Measurements from ENCODE around the gene TGM1.

TGM1 gene

DNA sequence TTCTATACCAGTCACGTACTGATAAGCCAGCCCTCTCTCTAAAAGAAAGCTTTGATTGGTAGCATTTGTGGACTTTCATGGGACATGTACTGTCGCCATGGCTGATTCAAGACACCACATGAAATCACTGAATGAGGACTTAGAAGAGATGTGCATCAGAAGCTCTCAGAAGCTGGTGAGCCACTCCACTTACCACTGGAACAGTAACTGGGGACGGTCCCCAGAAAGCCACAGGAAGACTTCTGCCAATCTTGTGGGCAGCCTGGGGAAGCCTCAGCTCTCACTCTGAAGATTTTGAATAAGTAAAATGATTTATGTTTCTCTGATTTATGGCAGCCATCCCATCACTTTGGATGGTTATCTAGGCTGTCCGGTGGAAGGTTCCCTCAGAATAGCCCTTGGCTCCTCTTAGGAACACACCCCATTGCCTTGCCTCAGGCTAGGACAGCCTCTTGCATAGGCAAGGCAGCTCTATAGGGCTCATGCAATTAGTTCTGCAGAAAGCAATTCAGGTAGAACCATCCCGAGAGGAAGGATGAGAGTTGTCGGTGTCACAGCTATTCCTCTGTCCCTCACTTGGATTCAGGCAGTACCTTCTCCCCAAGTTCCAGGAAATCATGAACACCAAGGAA lies 26.8 kb upstream of the TGM1 start:
- peaks cover 38% of the 10 kb centered on the region for H3K36me3 ChIP-seq (ENCODE audit: control insufficient read depth, insufficient read depth, low read length)
- H3K4me1 ChIP-seq (ENCODE audit: control insufficient read depth, insufficient read depth, low read length): no peaks in the 10 kb centered on the region
- no peaks in the 10 kb centered on the region for H3K27me3 ChIP-seq (ENCODE audit: control insufficient read depth, insufficient read depth, low read length)
- no peak overlapping the region for H3K27ac ChIP-seq (ENCODE audit: low read depth, low read length)
- H3K9ac ChIP-seq (ENCODE audit: low read length): no peak overlapping the region
- no peaks in the 10 kb centered on the region for H3K9me3 ChIP-seq (ENCODE audit: control insufficient read depth, insufficient read depth, low read depth, low read length)
- H3K4me3 ChIP-seq (ENCODE audit: low read depth, low read length): no peak overlapping the region

- Histone ChIP-seq H3K27ac (ENCODE audit: low read depth, low read length) (no peak overlapping the region), H3K4me1 (ENCODE audit: control insufficient read depth, insufficient read depth, low read length) (no peaks in the 10 kb centered on the region), H3K9ac (ENCODE audit: low read length) (no peak overlapping the region), H3K4me3 (ENCODE audit: low read depth, low read length) (no peak overlapping the region), H3K9me3 (ENCODE audit: control insufficient read depth, insufficient read depth, low read depth, low read length) (no peaks in the 10 kb centered on the region), H3K27me3 (ENCODE audit: control insufficient read depth, insufficient read depth, low read length) (no peaks in the 10 kb centered on the region), H3K36me3 (ENCODE audit: control insufficient read depth, insufficient read depth, low read length) (peaks cover 27% of the 10 kb centered on the region)
Observed at GRCh38 chr14:24286996-24287395, 24.0 kb upstream of the TGM1 start.

GRCh38 chr14:24285351-24285750 lies 22.4 kb upstream of the TGM1 start:
- H3K9ac ChIP-seq (ENCODE audit: low read length): no peak overlapping the region
- no peaks in the 10 kb centered on the region for H3K9me3 ChIP-seq (ENCODE audit: control insufficient read depth, insufficient read depth, low read depth, low read length)
- 0 out of 2 replicates have a peak, but pooled peaks cover 11% of the 10 kb centered on the region for H3K36me3 ChIP-seq (ENCODE audit: control insufficient read depth, insufficient read depth, low read length)
- H3K27me3 ChIP-seq (ENCODE audit: control insufficient read depth, insufficient read depth, low read length): no peaks in the 10 kb centered on the region
- H3K4me1 ChIP-seq (ENCODE audit: control insufficient read depth, insufficient read depth, low read length): no peaks in the 10 kb centered on the region
- H3K27ac ChIP-seq (ENCODE audit: low read depth, low read length): no peak overlapping the region
- H3K4me3 ChIP-seq (ENCODE audit: low read depth, low read length): no peak overlapping the region

- no peak overlapping the region for H3K27ac ChIP-seq (ENCODE audit: low read depth, low read length)
- no peaks in the 10 kb centered on the region for H3K9me3 ChIP-seq (ENCODE audit: control insufficient read depth, insufficient read depth, low read depth, low read length)
- 0 out of 2 replicates have a peak, but pooled peaks cover 4% of the 10 kb centered on the region for H3K36me3 ChIP-seq (ENCODE audit: control insufficient read depth, insufficient read depth, low read length)
- H3K4me1 ChIP-seq (ENCODE audit: control insufficient read depth, insufficient read depth, low read length): no peaks in the 10 kb centered on the region
- H3K4me3 ChIP-seq (ENCODE audit: low read depth, low read length): no peak overlapping the region
- H3K9ac ChIP-seq (ENCODE audit: low read length): no peak overlapping the region
- no peaks in the 10 kb centered on the region for H3K27me3 ChIP-seq (ENCODE audit: control insufficient read depth, insufficient read depth, low read length)
Observed at GRCh38 chr14:24284501-24285035, 21.6 kb upstream of the TGM1 start.

GRCh38 chr14:24283796-24284460 lies 21.0 kb upstream of the TGM1 start:
- H3K27ac ChIP-seq (ENCODE audit: low read depth, low read length): no peak overlapping the region
- H3K9ac ChIP-seq (ENCODE audit: low read length): no peak overlapping the region
- no peak overlapping the region for H3K4me3 ChIP-seq (ENCODE audit: low read depth, low read length)
- H3K4me1 ChIP-seq (ENCODE audit: control insufficient read depth, insufficient read depth, low read length): no peaks in the 10 kb centered on the region
- no peaks in the 10 kb centered on the region for H3K27me3 ChIP-seq (ENCODE audit: control insufficient read depth, insufficient read depth, low read length)
- no peaks in the 10 kb centered on the region for H3K9me3 ChIP-seq (ENCODE audit: control insufficient read depth, insufficient read depth, low read depth, low read length)
- no peaks in the 10 kb centered on the region for H3K36me3 ChIP-seq (ENCODE audit: control insufficient read depth, insufficient read depth, low read length)

DNA sequence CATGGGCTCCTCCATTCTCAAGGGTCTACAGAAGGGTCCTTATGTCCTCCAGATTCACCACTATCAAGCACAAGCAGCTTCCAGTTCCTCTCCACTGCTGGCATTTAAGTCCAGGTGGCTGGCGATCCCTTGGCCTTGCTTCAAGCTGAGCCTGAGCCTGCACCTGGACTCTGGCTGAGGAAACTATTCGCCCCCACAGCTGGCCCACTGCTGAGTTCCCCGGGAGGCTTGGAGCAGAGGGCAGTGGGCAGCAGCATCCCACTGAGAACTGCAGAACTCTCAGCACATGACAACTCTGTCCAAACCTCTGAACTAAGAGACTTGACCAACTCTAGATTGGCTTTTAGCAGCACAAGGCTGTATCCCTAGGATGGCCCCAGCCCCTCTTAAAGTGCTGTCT lies 19.8 kb upstream of the TGM1 start:
- H3K4me3 ChIP-seq (ENCODE audit: low read depth, low read length): no peak overlapping the region
- H3K4me1 ChIP-seq (ENCODE audit: control insufficient read depth, insufficient read depth, low read length): no peaks in the 10 kb centered on the region
- H3K27me3 ChIP-seq (ENCODE audit: control insufficient read depth, insufficient read depth, low read length): no peaks in the 10 kb centered on the region
- H3K27ac ChIP-seq (ENCODE audit: low read depth, low read length): no peak overlapping the region
- no peaks in the 10 kb centered on the region for H3K9me3 ChIP-seq (ENCODE audit: control insufficient read depth, insufficient read depth, low read depth, low read length)
- no peaks in the 10 kb centered on the region for H3K36me3 ChIP-seq (ENCODE audit: control insufficient read depth, insufficient read depth, low read length)
- no peak overlapping the region for H3K9ac ChIP-seq (ENCODE audit: low read length)

GRCh38 chr14:24281636-24282035 lies 18.7 kb upstream of the TGM1 start:
- no peaks in the 10 kb centered on the region for H3K27me3 ChIP-seq (ENCODE audit: control insufficient read depth, insufficient read depth, low read length)
- no peak overlapping the region for H3K4me3 ChIP-seq (ENCODE audit: low read depth, low read length)
- no peaks in the 10 kb centered on the region for H3K36me3 ChIP-seq (ENCODE audit: control insufficient read depth, insufficient read depth, low read length)
- no peaks in the 10 kb centered on the region for H3K4me1 ChIP-seq (ENCODE audit: control insufficient read depth, insufficient read depth, low read length)
- no peak overlapping the region for H3K9ac ChIP-seq (ENCODE audit: low read length)
- no peaks in the 10 kb centered on the region for H3K9me3 ChIP-seq (ENCODE audit: control insufficient read depth, insufficient read depth, low read depth, low read length)
- no peak overlapping the region for H3K27ac ChIP-seq (ENCODE audit: low read depth, low read length)

GRCh38 chr14:24280797-24281460 lies 18.0 kb upstream of the TGM1 start:
- H3K36me3 ChIP-seq (ENCODE audit: control insufficient read depth, insufficient read depth, low read length): no peaks in the 10 kb centered on the region
- no peaks in the 10 kb centered on the region for H3K4me1 ChIP-seq (ENCODE audit: control insufficient read depth, insufficient read depth, low read length)

DNA sequence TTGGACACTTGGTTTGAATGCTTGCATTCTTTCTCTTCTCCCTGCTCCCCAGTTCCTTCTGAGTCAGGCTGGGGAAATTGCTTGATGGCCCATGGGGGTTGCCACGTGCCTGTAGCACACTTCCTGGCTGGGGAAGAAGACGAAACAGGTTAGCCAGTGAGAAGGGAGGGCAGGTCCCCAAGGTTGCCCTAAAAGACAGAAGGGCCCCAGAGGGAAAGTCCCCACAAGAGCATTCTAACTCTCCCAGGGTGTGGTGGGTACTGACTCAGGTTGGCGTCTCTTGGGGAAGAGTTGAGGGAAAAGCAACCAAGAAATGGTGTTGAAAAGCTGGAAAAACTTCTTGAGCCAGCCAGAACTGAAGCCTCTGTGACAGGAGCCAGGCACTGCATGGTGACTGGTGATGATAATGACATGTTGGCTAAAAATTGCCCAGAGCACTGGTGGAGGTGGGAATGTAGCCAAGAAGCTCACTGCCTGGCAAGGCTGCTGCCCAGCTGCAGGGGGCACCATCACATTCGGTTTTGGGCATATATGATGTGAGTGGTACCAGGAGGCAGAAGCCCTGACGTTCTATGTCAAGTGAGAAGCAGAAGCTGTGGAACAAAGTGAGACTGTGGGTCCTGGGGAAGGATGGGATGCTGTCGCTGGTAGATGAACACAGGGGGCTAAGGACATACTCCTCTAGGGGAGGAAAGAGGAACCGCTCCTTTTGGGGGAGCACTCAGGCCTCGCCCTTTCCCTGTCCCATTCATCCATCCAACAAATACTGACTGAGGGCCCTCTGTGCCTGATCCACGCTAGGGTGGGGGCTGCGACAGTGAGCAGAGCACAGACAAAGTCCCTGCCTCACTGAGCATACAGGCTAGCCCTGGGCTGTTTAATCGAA lies 16.6 kb upstream of the TGM1 start:
- H3K27ac ChIP-seq (ENCODE audit: low read depth, low read length): no peak overlapping the region
- H3K27me3 ChIP-seq (ENCODE audit: control insufficient read depth, insufficient read depth, low read length): no peaks in the 10 kb centered on the region
- no peak overlapping the region for H3K9ac ChIP-seq (ENCODE audit: low read length)
- no peaks in the 10 kb centered on the region for H3K36me3 ChIP-seq (ENCODE audit: control insufficient read depth, insufficient read depth, low read length)
- H3K9me3 ChIP-seq (ENCODE audit: control insufficient read depth, insufficient read depth, low read depth, low read length): no peaks in the 10 kb centered on the region
- no peaks in the 10 kb centered on the region for H3K4me1 ChIP-seq (ENCODE audit: control insufficient read depth, insufficient read depth, low read length)
- H3K4me3 ChIP-seq (ENCODE audit: low read depth, low read length): no peak overlapping the region

More at GRCh38 chr14:24280797-24281460, 18.0 kb upstream of the TGM1 start:
- Histone ChIP-seq H3K4me3 (ENCODE audit: low read depth, low read length) (no peak overlapping the region), H3K27ac (ENCODE audit: low read depth, low read length) (no peak overlapping the region), H3K9me3 (ENCODE audit: control insufficient read depth, insufficient read depth, low read depth, low read length) (no peaks in the 10 kb centered on the region), H3K27me3 (ENCODE audit: control insufficient read depth, insufficient read depth, low read length) (no peaks in the 10 kb centered on the region), H3K9ac (ENCODE audit: low read length) (no peak overlapping the region)

DNA sequence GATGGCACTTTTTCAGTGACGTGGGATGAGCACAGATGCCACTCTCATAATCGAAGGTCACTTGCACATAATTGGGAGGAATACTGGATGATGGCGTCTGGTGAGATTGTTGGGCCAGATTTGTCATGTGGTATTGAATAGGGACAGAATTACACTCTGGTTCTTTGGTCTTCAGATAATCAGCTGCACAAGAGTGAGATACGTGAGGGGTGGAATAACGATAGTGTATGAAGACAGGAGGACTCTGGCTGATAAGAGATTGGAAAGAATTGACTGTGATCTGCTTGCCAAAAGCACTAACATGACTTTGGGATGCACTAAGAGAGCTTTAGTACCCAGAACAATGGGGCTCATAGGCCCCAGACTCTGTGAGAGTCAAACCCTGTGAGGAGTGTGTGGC lies 15.4 kb upstream of the TGM1 start:
- no peaks in the 10 kb centered on the region for H3K9me3 ChIP-seq (ENCODE audit: control insufficient read depth, insufficient read depth, low read depth, low read length)
- H3K27ac ChIP-seq (ENCODE audit: low read depth, low read length): no peak overlapping the region
- H3K4me3 ChIP-seq (ENCODE audit: low read depth, low read length): no peak overlapping the region
- peaks cover 8% of the 10 kb centered on the region; the same call in 1 of the 2 replicates for H3K4me1 ChIP-seq (ENCODE audit: control insufficient read depth, insufficient read depth, low read length)
- no peak overlapping the region for H3K9ac ChIP-seq (ENCODE audit: low read length)
- no peaks in the 10 kb centered on the region for H3K36me3 ChIP-seq (ENCODE audit: control insufficient read depth, insufficient read depth, low read length)
- no peaks in the 10 kb centered on the region for H3K27me3 ChIP-seq (ENCODE audit: control insufficient read depth, insufficient read depth, low read length)
